Ovary (tissue), 9 donors: Measurements from ENCODE around the gene TMEM200A. TPM values are rescaled to one million over a fixed set of nuclear protein-coding genes. Genes with fewer than 3 reads are reported as not detected.

Experiments
- DNase-seq, 5 donors: peaks; one replicate each; pipeline ENCODE4 v3.0.0-alpha.2; 2019 to 2020
- H3K27ac ChIP-seq, 2 donors: fragments of 200-600 bp; one replicate each; pipeline versions ENCODE4 v1.5.1 to v1.8.0; 2019 to 2022
- H3K27me3 ChIP-seq: fragments of 200-600 bp; one replicate; pipeline ENCODE4 v1.8.0; 2022
- H3K36me3 ChIP-seq: fragments of 200-600 bp; sonication (generic); one replicate; pipeline ENCODE4 v1.5.1; 2019
- H3K4me1 ChIP-seq: one replicate; pipeline ENCODE4 v1.8.1; 2013; ENCODE audit warnings: mild to moderate bottlenecking, moderate library complexity; ENCODE audit not compliant: insufficient read depth
- H3K4me3 ChIP-seq: fragments of 200-600 bp; sonication (generic); one replicate; pipeline ENCODE4 v1.5.1; 2017
- H3K9me3 ChIP-seq, 2 donors: fragments of 200-600 bp in 1 of 2; sonication (generic) in 1 of 2; one replicate each; pipeline versions ENCODE4 v1.5.1 to v1.8.1; 2013 to 2019; ENCODE audit warnings: mild to moderate bottlenecking in 1 of 2, moderate library complexity in 1 of 2
- EP300 ChIP-seq: sonication (generic); formaldehyde crosslinking; IDR thresholded peaks from one replicate; pipeline ENCODE4 v1.6.1; 2017; ENCODE audit warnings: antibody characterized with exemption
- POLR2A ChIP-seq: fragments of 450-650 bp; IDR thresholded peaks from one replicate; pipeline ENCODE4 v1.6.1; 2017; ENCODE audit warnings: antibody characterized with exemption, mild to moderate bottlenecking, moderate library complexity
- WGBS, 3 donors: extraction: QIAGEN DNeasy Blood & Tissue Kit in 1 of 3; methylation state at CpG; one replicate each; pipeline versions ENCODE4 v1.1.5 to v1.1.7; 2013 to 2017; 5-methylcytosine and 5-hydroxymethylcytosine counted together
- intact Hi-C, 4 donors: fragments of 100-400 bp; cut with DNase I; formaldehyde crosslinking; loops; one replicate each; pipeline versions ENCODE4 v1.11.0 to v1.15.1; 2022 to 2023
- polyA plus RNA-seq, 2 donors: library from polyadenylated mRNA; stranded (reverse); fragments of 200-250 nt in 1 of 2; fragments of 350-450 nt in 1 of 2; fragmentation: Illumina TruSeq in 1 of 2; extraction: RNeasy Lipid Tissue Mini Kit (QIAGEN cat#74804) in 1 of 2; gene quantifications; one replicate each; pipeline ENCODE4 v1.2.3, GENCODE V29; 2013 to 2014
- total RNA-seq, 7 donors: library from RNA; depleted of rRNA in 2 of 7; stranded (reverse); fragments of >200 nt in 2 of 7; fragmentation: NEBNext Ultra II Directional in 3 of 7; extraction: Animal tissue kit (Norgen Biotek cat#: 25700) in 3 of 7; gene quantifications; one replicate each; pipeline versions ENCODE4 v1.1.0 to v1.2.4, GENCODE V29; 2016 to 2023
- TF ChIP-seq, protein P1 (sequence below), 3 donors: fragments of 450-650 bp in 2 of 3; fragments of 200-600 bp in 1 of 3; IDR thresholded peaks; one replicate each; pipeline versions ENCODE4 v1.5.1 to v1.8.0; 2016 to 2022; ENCODE audit warnings: antibody characterized with exemption in 3 of 3, mild to moderate bottlenecking in 1 of 3
- donor health status: DM: no; HTN: no; CAD: no; lungs with moderate emphysema.
- donor health status: DM: no; HTN: no; CAD: no.
- donor health status: Bipolar disorder and iron deficiency.
- donor health status: DM: yes; HTN: yes; CAD: no.
- donor health status: DM: no; HTN: no; CAD: no.
- donor health status: DM: yes; HTN: yes; CAD: no.

The TMEM200A gene
- total and polyA plus RNA-seq, 9 donors: 8.2 to 32.5 (median 17.7) TPM

DNA sequence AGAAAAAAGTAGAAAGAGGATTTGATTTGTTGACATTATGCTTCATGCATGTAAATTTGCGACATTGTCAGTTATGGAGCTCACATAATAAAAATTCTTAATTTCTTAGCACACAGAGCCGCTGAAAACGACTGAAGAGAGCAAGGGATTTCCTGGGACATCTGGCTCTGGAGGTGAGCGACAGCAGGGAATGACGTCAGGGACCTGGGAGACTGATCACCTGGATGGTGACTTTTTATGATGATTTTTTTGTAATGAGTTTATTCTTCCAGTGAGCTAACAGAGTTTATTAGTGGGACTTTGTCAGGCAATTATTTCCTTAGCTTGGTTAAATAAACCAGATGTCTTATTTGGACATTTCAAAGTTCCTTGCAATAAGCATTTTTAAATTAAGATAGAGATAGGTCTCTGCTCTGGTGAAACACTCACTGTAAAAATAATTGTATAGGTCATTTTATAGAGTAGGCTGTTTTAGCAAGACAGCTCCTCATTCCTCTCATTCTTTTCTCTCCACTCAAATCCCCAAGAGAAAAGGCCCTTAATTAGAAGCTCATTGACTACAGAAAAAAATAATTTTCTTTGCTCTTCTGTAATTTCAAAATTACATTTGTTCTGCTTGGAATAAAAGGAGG lies 19.4 kb downstream of the TMEM200A start:
- Histone ChIP-seq H3K27ac (no peak overlapping the region), H3K4me1 (no peaks in the 10 kb centered on the region), H3K27me3 (no peaks in the 10 kb centered on the region), H3K36me3 (no peaks in the 10 kb centered on the region), H3K9me3 (no peaks in the 10 kb centered on the region), H3K4me3 (no peak overlapping the region)
- 57 to 71% (median 64%) methylated on average over 5 of the region's 5 CpGs for WGBS, 3 donors
- DNase-seq: no peak
- intact Hi-C loops: no loop called here
- TF ChIP-seq EP300: no peak
- TF ChIP-seq, protein P1, sequence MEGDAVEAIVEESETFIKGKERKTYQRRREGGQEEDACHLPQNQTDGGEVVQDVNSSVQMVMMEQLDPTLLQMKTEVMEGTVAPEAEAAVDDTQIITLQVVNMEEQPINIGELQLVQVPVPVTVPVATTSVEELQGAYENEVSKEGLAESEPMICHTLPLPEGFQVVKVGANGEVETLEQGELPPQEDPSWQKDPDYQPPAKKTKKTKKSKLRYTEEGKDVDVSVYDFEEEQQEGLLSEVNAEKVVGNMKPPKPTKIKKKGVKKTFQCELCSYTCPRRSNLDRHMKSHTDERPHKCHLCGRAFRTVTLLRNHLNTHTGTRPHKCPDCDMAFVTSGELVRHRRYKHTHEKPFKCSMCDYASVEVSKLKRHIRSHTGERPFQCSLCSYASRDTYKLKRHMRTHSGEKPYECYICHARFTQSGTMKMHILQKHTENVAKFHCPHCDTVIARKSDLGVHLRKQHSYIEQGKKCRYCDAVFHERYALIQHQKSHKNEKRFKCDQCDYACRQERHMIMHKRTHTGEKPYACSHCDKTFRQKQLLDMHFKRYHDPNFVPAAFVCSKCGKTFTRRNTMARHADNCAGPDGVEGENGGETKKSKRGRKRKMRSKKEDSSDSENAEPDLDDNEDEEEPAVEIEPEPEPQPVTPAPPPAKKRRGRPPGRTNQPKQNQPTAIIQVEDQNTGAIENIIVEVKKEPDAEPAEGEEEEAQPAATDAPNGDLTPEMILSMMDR (IDR thresholded peaks at IDR 0.05): no peak
- TF ChIP-seq POLR2A: no peak

DNA sequence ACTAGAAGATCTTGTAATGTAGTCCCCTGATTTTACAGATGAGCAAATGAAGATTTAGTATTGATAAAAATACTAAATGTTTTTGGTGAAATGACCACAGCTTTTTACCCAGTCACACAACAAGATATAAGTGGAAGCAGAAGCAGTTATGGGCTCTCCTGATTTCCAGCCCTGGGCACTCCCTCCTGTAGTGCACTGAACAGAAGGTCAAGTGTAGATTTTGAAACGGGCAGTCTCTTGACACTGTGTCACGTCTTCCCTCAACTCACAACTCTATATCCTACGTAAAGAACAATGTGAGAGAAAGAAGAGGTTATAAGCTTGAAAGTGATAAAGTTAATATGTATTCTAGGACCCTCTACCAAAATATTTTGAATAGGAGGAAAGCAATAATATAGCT lies 23.3 kb downstream of the TMEM200A start:
- 96 to 98% (median 97%) methylated on average over 3 of the region's 3 CpGs for WGBS, 3 donors
- no peaks in the 10 kb centered on the region for H3K9me3 ChIP-seq
- no peaks in the 10 kb centered on the region for H3K27me3 ChIP-seq
- H3K4me1 ChIP-seq: no peaks in the 10 kb centered on the region
- H3K36me3 ChIP-seq: no peaks in the 10 kb centered on the region
- no peak overlapping the region for H3K4me3 ChIP-seq
- no peak overlapping the region for H3K27ac ChIP-seq
- TF ChIP-seq, protein P1 (IDR thresholded peaks at IDR 0.05): no peak
- TF ChIP-seq POLR2A (no peak), EP300 (no peak)
- DNase-seq: no peak
- intact Hi-C loops: no loop called here

DNA sequence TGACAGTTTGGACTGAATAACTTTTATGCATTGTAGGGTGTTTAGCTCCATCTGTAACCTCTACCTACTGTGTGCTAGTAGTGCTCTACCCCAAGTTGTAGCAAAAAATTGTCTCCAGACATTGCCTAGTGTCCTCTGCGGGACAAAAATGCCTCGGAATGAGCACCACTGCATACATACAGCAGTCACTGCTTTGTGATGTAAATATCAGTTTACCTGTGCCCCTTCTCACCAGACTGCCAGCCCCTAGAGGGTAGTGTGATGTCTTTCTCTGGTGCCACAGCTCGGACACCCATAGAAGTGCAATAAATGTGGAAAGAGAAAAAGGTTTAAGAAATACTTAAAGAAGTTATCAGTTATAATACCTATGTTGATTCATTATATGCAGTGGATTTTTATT lies 25.1 kb downstream of the TMEM200A start:
- Histone ChIP-seq H3K36me3 (no peaks in the 10 kb centered on the region), H3K9me3 (no peaks in the 10 kb centered on the region), H3K4me3 (no peak overlapping the region), H3K4me1 (no peaks in the 10 kb centered on the region), H3K27me3 (no peaks in the 10 kb centered on the region), H3K27ac (no peak overlapping the region)
- no peak for DNase-seq
- TF ChIP-seq POLR2A (no peak), EP300 (no peak)
- TF ChIP-seq, protein P1 (IDR thresholded peaks at IDR 0.05): no peak
- 95 to 100% (median 97%) methylated on average over 3 of the region's 3 CpGs for WGBS, 3 donors
- intact Hi-C loops: no loop called here

DNA sequence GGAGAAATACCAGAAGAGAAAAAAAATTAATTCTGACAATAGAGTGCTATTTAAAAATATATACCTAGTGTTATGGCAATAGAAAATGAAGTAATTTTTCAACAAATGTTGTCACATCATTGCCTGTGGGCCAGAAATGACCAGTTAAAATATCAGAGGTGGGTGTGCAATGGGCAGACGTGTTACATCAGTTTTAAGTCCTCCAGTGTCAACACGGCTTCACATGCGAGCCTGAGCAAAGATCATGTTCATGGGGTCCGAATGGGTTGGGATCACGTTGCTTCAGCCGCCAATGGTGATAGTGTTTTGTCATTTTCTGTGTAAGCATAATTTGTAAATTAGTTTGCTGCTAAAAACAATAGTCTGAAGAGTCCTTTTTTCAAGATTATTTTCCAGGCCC lies 27.5 kb downstream of the TMEM200A start:
- Histone ChIP-seq H3K27me3 (no peaks in the 10 kb centered on the region), H3K9me3 (no peaks in the 10 kb centered on the region), H3K4me3 (no peak overlapping the region), H3K4me1 (no peaks in the 10 kb centered on the region), H3K36me3 (no peaks in the 10 kb centered on the region), H3K27ac (no peak overlapping the region)
- DNase-seq: no peak
- intact Hi-C loops: no loop called here
- WGBS, 3 donors: 95 to 96% (median 96%) methylated on average over 6 of the region's 6 CpGs
- no peak for TF ChIP-seq POLR2A
- no peak for TF ChIP-seq EP300
- TF ChIP-seq, protein P1 (IDR thresholded peaks at IDR 0.05): no peak
